K562 (cell line): ENCODE measurements around the gene PRODH2. TPM values are rescaled to one million over a fixed set of nuclear protein-coding genes. Genes with fewer than 3 reads are reported as not detected.

Source experiments
- ATAC-seq: fragments of 200-7000 bp; cut with Tn5 transposase; 3 replicates; pipeline ENCODE4 v1.9.1; 2020; ENCODE audit warnings: moderate library complexity
- BruUV-seq: library from RNA; stranded (reverse); fragments of 400-500 nt; replicated peaks from 2 replicates; lab custom pipeline; 2021; lab: Mats Ljungman, UMichigan
- CTCF ChIA-PET: fragments of 300-600 bp; formaldehyde crosslinking; extraction: SDS; loops from one replicate; lab custom pipeline; 2021; ENCODE audit warnings: low intra/inter-chr PET ratio; lab: Yijun Ruan, JAX
- POLR2A ChIA-PET: fragments of 300-600, 350-650 bp; sonication (Branson Sonifier 250); formaldehyde crosslinking; extraction: SDS; loops from one replicate; lab custom pipeline; 2021; ENCODE audit warnings: antibody characterized with exemption, inconsistent platforms; lab: Yijun Ruan, JAX
- DNase-seq, 4 experiments: peaks; one replicate each; pipeline versions ENCODE4 v3.0.0 to v3.0.0-alpha.2; 2011 to 2018; ENCODE audit warnings: low spot score in 3 of 4, mixed read lengths in 3 of 4; ENCODE audit errors: extremely low read depth in 1 of 4
- FAIRE-seq: peaks from 2 replicates; lab custom pipeline; 2011; peaks lifted over from hg19 to GRCh38; lab: Jason Lieb, UNC
- H2AFZ ChIP-seq: 2 replicates; pipeline ENCODE4 v1.6.0; 2011; ENCODE audit warnings: low read depth, low read length, control low read depth, inconsistent platforms
- H3K27ac ChIP-seq: fragments of 200-600 bp; 3 replicates; pipeline ENCODE4 v1.8.0; 2011; ENCODE audit warnings: low read depth, mild to moderate bottlenecking, control low read depth, inconsistent platforms, low read length, moderate library complexity, mixed read lengths; ENCODE audit errors: extremely low read depth
- H3K27me3 ChIP-seq, 2 experiments: fragments of 300-600 bp in 1 of 2; 2 replicates in 1 of 2; 3 replicates in 1 of 2; pipeline versions ENCODE4 v1.6.0 to v1.8.0; 2011; ENCODE audit warnings: inconsistent platforms in 2 of 2, low read length in 2 of 2, mild to moderate bottlenecking in 1 of 2, mixed read lengths in 1 of 2, moderate library complexity in 1 of 2; ENCODE audit not compliant: control insufficient read depth in 2 of 2, insufficient read depth in 2 of 2
- H3K36me3 ChIP-seq: fragments of 300-600 bp; 3 replicates; pipeline ENCODE4 v1.8.0; 2011; ENCODE audit warnings: mild to moderate bottlenecking, low read length, inconsistent platforms; ENCODE audit not compliant: control insufficient read depth, insufficient read depth
- H3K4me1 ChIP-seq, 2 experiments: fragments of 200-600 bp in 1 of 2; replicated peaks in 1 of 2; 2 replicates in 1 of 2; 3 replicates in 1 of 2; pipeline versions ENCODE4 v1.5.1 to v1.8.0; 2011; ENCODE audit warnings: inconsistent platforms in 2 of 2, low read length in 2 of 2, mild to moderate bottlenecking in 1 of 2, mixed read lengths in 1 of 2, moderate library complexity in 1 of 2; ENCODE audit not compliant: control insufficient read depth in 2 of 2, insufficient read depth in 2 of 2
- H3K4me2 ChIP-seq: 2 replicates; pipeline ENCODE4 v1.6.1; 2011; ENCODE audit warnings: low read length, control low read depth, inconsistent platforms, mixed read lengths; ENCODE audit not compliant: insufficient read depth
- H3K4me3 ChIP-seq: fragments of 200-600 bp; sonication (generic), shearing (Covaris generic); 2 replicates; pipeline ENCODE4 v1.5.1; 2016; ENCODE audit warnings: control low read depth, inconsistent platforms
- H3K79me2 ChIP-seq: fragments of 200-600 bp; 3 replicates; pipeline ENCODE4 v1.8.0; 2011; ENCODE audit warnings: low read length, inconsistent platforms; ENCODE audit not compliant: control insufficient read depth, insufficient read depth
- H3K9ac ChIP-seq, 2 experiments: 2 replicates each; pipeline versions ENCODE4 v1.6.0 to v1.6.1; 2011; ENCODE audit warnings: low read depth in 2 of 2, low read length in 2 of 2, control low read depth in 1 of 2, inconsistent platforms in 1 of 2, mild to moderate bottlenecking in 1 of 2, mixed read lengths in 1 of 2; ENCODE audit not compliant: insufficient read depth in 1 of 2
- H3K9me1 ChIP-seq: one replicate; pipeline ENCODE4 v1.6.0; 2011; ENCODE audit warnings: inconsistent platforms, mild to moderate bottlenecking, low read length, moderate library complexity; ENCODE audit not compliant: control insufficient read depth, insufficient read depth
- H3K9me3 ChIP-seq: replicated peaks from 2 replicates; pipeline ENCODE4 v1.5.1; 2011; ENCODE audit warnings: low read depth, low read length, inconsistent platforms; ENCODE audit not compliant: control insufficient read depth, insufficient read depth
- H4K20me1 ChIP-seq: replicated peaks from 2 replicates; pipeline ENCODE4 v1.6.1; 2011; ENCODE audit warnings: low read length, inconsistent platforms, mixed read lengths; ENCODE audit not compliant: control insufficient read depth, insufficient read depth
- CSDE1 ChIP-seq, 2 experiments: fragments of 450-650 bp; IDR thresholded peaks; 2 replicates each; pipeline ENCODE4 v1.6.1; 2016; ENCODE audit warnings: mild to moderate bottlenecking in 1 of 2
- EP400 ChIP-seq: fragments of 450-650 bp; IDR thresholded peaks from 2 replicates; pipeline ENCODE4 v1.6.1; 2017; ENCODE audit warnings: antibody characterized with exemption, mild to moderate bottlenecking, moderate library complexity
- FOS ChIP-seq: IDR thresholded peaks from 3 replicates; pipeline ENCODE4 v1.6.1; 2011; ENCODE audit not compliant: insufficient read length; ENCODE audit errors: extremely low read depth
- KAT7 ChIP-seq: sonication (generic); formaldehyde crosslinking; IDR thresholded peaks from 2 replicates; pipeline ENCODE4 v1.8.0; 2022; ENCODE audit warnings: missing genetic modification reagents, mild to moderate bottlenecking, borderline replicate concordance
- NFRKB ChIP-seq: fragments of 450-650 bp; IDR thresholded peaks from 2 replicates; pipeline ENCODE4 v1.6.1; 2016; ENCODE audit warnings: low read depth
- PTTG1 ChIP-seq: fragments of 450-650 bp; IDR thresholded peaks from 2 replicates; pipeline ENCODE4 v1.6.1; 2016; ENCODE audit warnings: low read depth, mild to moderate bottlenecking, missing genetic modification characterization, missing compliant biosample characterization
- SOX6 ChIP-seq: fragments of 450-650 bp; IDR thresholded peaks from 2 replicates; pipeline ENCODE4 v1.6.1; 2014; ENCODE audit warnings: mild to moderate bottlenecking
- STAT6 ChIP-seq: sonication (generic); formaldehyde crosslinking; IDR thresholded peaks from 2 replicates; pipeline ENCODE4 v1.8.1; 2023; ENCODE audit warnings: mild to moderate bottlenecking, missing genetic modification reagents
- ZBTB12 ChIP-seq: fragments of 250-450 bp; sonication (Bioruptor Pico); IDR thresholded peaks from 2 replicates; pipeline ENCODE4 v1.4.0; 2020
- ZBTB2 ChIP-seq: fragments of 450-650 bp; IDR thresholded peaks from 2 replicates; pipeline ENCODE4 v1.6.1; 2016; ENCODE audit warnings: antibody characterized with exemption
- ZNF57 ChIP-seq: fragments of 450-650 bp; formaldehyde crosslinking; IDR thresholded peaks from 2 replicates; pipeline ENCODE4 v1.4.0; 2020; ENCODE audit warnings: mild to moderate bottlenecking, moderate library complexity
- ZNF609 ChIP-seq: sonication (generic); formaldehyde crosslinking; IDR thresholded peaks from 2 replicates; pipeline ENCODE4 v1.8.1; 2023; ENCODE audit warnings: missing genetic modification reagents, mild to moderate bottlenecking, borderline replicate concordance
- ZNF644 ChIP-seq: fragments of 200-800 bp; sonication (Bioruptor generic); IDR thresholded peaks from 2 replicates; pipeline ENCODE4 v1.6.1; 2016; ENCODE audit warnings: low read depth, missing genetic modification characterization, missing compliant biosample characterization
- WGBS: fragments of 100-300 bp; shearing (Covaris generic); methylation state at CpG from one replicate; pipeline ENCODE4 v1.1.6; 2016; ENCODE audit warnings: low coverage, mixed read lengths; ENCODE audit not compliant: insufficient coverage; ENCODE audit errors: missing lambda C conversion rate; 5-methylcytosine and 5-hydroxymethylcytosine counted together
- in situ Hi-C: fragments of 300-500 bp; cut with MboI; formaldehyde crosslinking; loops from 4 replicates; pipeline ENCODE4 v1.15.0; 2018; ENCODE audit warnings: inconsistent platforms, mixed read lengths
- intact Hi-C: fragments of 100-400 bp; cut with micrococcal nuclease; formaldehyde crosslinking; loops from 2 replicates; pipeline ENCODE4 v1.14.2; 2022
- polyA plus RNA-seq, 8 experiments: library from polyadenylated mRNA; depleted of rRNA in 4 of 8; stranded (reverse) in 5 of 8; unstranded in 3 of 8; fragments of >200 nt; fragmentation: Nextera tagmentation in 2 of 8; fragmentation: Illumina TruSeq in 1 of 8; extraction: Ambion mirVana in 2 of 8; extraction: Trizol in 1 of 8; gene quantifications; 2 replicates each; pipeline versions ENCODE4 v1.2.1 to v1.2.3, GENCODE V29; 2011 to 2014; ENCODE audit warnings: inconsistent platforms in 1 of 8, missing spikeins in 1 of 8
- total RNA-seq, 7 experiments: library from RNA; depleted of rRNA in 6 of 7; stranded (reverse); fragments of >200 nt in 6 of 7; fragmentation: Illumina TruSeq in 2 of 7; extraction: Trizol in 2 of 7; gene quantifications; 2 replicates each; pipeline versions ENCODE4 v1.2.1 to v1.2.3, GENCODE V29; 2011 to 2021; ENCODE audit warnings: low replicate concordance in 1 of 7

The PRODH2 gene
- total and polyA plus RNA-seq, 9 of the 15 experiments (the other 6 are each of a cell fraction or from before 2014, with no cell fraction given), result not detected

- no TSS peak for BruUV-seq
- CTCF ChIA-PET, result no interaction called here
- no peak overlapping the region for H3K27ac ChIP-seq
- no peak for ATAC-seq
- no peaks in the 10 kb centered on the region for H3K9me3 ChIP-seq
- DNase-seq, result no peak
- TF ChIP-seq PTTG1, result no peak
- no peak for TF ChIP-seq FOS
- no peak for TF ChIP-seq STAT6
- no peak for TF ChIP-seq CSDE1 (IDR thresholded peaks at IDR 0.05)
- TF ChIP-seq ZBTB2, result no peak
- TF ChIP-seq ZNF609, result no peak
- TF ChIP-seq NFRKB, result no peak
- TF ChIP-seq ZNF57 (CRISPR knock-in tag), result no peak
- no peak for TF ChIP-seq EP400
- TF ChIP-seq SOX6, result no peak
- no peak for TF ChIP-seq ZNF644
- TF ChIP-seq KAT7 (CRISPR knock-in tag), result no peak
- no peak for TF ChIP-seq ZBTB12 (CRISPR knock-in tag)
- in situ Hi-C loops, result no loop called here
- no peaks in the 10 kb centered on the region for H3K27me3 ChIP-seq
- no peak overlapping the region for H3K4me3 ChIP-seq
- WGBS, result 94% methylated on average over 5 of the region's 20 CpGs
- POLR2A ChIA-PET, result no interaction called here
- H4K20me1 ChIP-seq, result no peaks in the 10 kb centered on the region
- H3K79me2 ChIP-seq, result peaks cover 5% of the 10 kb centered on the region; the same call in 1 of the 3 replicates
- H3K9ac ChIP-seq, result peak overlapping the region in 1 of 2 experiments; percentile 26; a peak in 1 of 4 replicates
- H2AFZ ChIP-seq, result no peak overlapping the region
- peaks cover 5 to 37% of the 10 kb centered on the region in 2 experiments; a peak in 4 of 5 replicates for H3K4me1 ChIP-seq
- intact Hi-C loops, result no loop called here
- H3K36me3 ChIP-seq, result peaks cover 24% of the 10 kb centered on the region; the same call in 2 of the 3 replicates
- no peaks in the 10 kb centered on the region for H3K9me1 ChIP-seq
- no peak for FAIRE-seq
- no peak overlapping the region for H3K4me2 ChIP-seq
Measured at GRCh38 chr19:35780717-35781116, 31.9 kb downstream of the PRODH2 start.
